GM12891 (cell line): Measurements from ENCODE around the gene CTNNA2.

Source experiments
- DNase-seq: peaks from one replicate; pipeline ENCODE4 v3.0.0; 2011; ENCODE audit warnings: low spot score; ENCODE audit not compliant: insufficient read length
- FAIRE-seq: peaks from 2 replicates; lab custom pipeline; 2011; peaks lifted over from hg19 to GRCh38; lab: Jason Lieb, UNC
- PAX5 ChIP-seq: IDR thresholded peaks from 2 replicates; pipeline ENCODE4 v1.6.1; 2011; ENCODE audit warnings: low read length, moderate library complexity, mild to moderate bottlenecking; ENCODE audit not compliant: insufficient read depth, severe bottlenecking
- POLR2A ChIP-seq: IDR thresholded peaks from 2 replicates; pipeline ENCODE4 v1.6.1; 2011; ENCODE audit warnings: low read depth, low read length, control low read depth
- POLR2AphosphoS5 ChIP-seq: IDR thresholded peaks from 2 replicates; pipeline ENCODE4 v1.6.1; 2011; ENCODE audit warnings: low read depth, low read length, control low read depth
- POU2F2 ChIP-seq: IDR thresholded peaks from 2 replicates; pipeline ENCODE4 v1.6.1; 2011; ENCODE audit warnings: low read depth, mild to moderate bottlenecking, control low read depth, low read length, moderate library complexity
- SPI1 ChIP-seq: IDR thresholded peaks from 2 replicates; pipeline ENCODE4 v1.6.1; 2011; ENCODE audit warnings: low read depth, low read length, control low read depth
- TAF1 ChIP-seq: IDR thresholded peaks from 2 replicates; pipeline ENCODE4 v1.6.1; 2011; ENCODE audit warnings: low read depth, low read length, control low read depth

Gene CTNNA2

DNA sequence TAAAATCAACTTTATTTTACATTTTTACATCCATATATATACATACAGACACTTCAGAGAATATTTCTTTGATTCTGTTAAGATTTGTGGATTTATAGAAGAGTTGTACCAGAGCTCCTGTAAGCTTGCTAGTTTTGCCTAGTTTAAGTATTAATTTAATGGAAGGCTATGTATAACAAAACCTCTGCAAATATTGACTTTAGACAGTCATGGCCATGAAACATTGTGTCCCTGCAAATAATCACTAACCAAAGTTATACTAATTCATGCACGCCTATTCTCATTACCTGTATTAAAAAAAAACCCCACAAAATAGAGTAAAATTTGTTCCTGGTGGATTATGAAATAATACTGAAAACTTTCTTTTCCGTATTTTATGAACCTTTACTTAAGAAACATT is 379.3 kb downstream of the CTNNA2 start:
- DNase-seq (no peak), FAIRE-seq (no peak)
- no peak for TF ChIP-seq TAF1
- no peak for TF ChIP-seq PAX5
- TF ChIP-seq SPI1 = no peak
- TF ChIP-seq POLR2A = no peak
- TF ChIP-seq POLR2AphosphoS5 = no peak
- TF ChIP-seq POU2F2 = no peak

DNA sequence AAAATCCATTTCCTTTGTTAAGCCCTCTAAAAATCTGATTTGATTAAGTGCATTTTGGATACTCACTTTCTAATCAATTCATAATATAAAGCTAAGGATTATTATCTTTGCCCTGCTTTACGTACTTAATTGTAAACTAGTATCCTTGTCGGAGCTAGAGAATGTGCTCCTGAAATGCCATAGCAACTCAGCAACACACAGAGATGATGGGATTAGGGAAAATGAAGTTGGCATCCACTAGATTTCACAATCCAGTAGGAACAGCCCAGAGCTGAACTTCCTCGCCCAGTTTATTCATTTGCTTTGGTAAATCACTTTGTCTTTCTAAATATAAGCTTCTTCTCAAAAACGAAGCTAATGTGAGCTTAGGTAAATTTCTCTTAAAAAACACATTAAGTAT is 386.3 kb downstream of the CTNNA2 start:
- FAIRE-seq (no peak), DNase-seq (no peak)
- TF ChIP-seq POLR2A (no peak), POU2F2 (no peak), PAX5 (no peak), SPI1 (no peak), POLR2AphosphoS5 (no peak), TAF1 (no peak)

- TF ChIP-seq PAX5 (no peak), POLR2A (no peak), POLR2AphosphoS5 (no peak), TAF1 (no peak), POU2F2 (no peak), SPI1 (no peak)
- DNase-seq = no peak
- no peak for FAIRE-seq
Observed at GRCh38 chr2:79901161-79901560, 388.3 kb downstream of the CTNNA2 start.

GRCh38 chr2:79903222-79904000 is 390.6 kb downstream of the CTNNA2 start:
- DNase-seq (no peak), FAIRE-seq (no peak)
- TF ChIP-seq TAF1 (no peak), POU2F2 (no peak), POLR2A (no peak), POLR2AphosphoS5 (no peak), SPI1 (no peak), PAX5 (no peak)

DNA sequence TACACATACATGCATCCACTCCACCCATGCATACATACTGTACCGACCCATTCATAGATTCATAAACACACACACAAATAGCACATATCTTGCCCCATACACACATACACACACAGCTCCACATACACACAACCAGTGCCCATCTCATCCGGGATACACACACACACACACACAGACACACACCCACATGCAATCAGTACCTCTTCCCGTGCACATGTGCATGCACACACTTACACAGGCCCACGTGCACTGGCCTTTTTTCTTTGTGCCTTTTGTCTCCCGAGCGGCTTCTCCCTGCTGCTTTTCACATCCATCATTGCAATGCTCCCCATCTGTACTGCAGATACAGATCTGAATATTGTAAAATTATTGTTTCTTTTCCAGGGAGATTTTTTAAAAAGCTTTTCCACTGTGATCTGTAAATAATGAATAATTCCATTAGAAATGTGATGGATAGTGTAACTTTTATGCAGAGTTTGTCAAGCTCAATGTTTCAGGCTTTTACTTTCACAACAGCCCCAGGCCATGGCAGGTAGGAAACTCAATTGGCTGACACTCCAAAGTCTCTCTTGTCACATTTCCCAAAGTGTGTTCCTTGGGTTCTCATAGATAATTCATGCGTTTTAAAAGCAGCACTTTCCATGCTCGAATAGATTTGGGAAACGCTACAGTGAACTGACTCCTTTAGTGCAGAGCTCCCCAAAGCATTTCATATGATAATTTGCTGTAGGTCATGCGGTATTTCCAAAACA is 393.5 kb downstream of the CTNNA2 start:
- FAIRE-seq = no peak
- no peak for TF ChIP-seq POLR2AphosphoS5
- TF ChIP-seq POU2F2 = no peak
- no peak for DNase-seq

GRCh38 chr2:79909521-79909920 is 396.7 kb downstream of the CTNNA2 start:
- DNase-seq (no peak), FAIRE-seq (no peak)
- TF ChIP-seq TAF1 (no peak), SPI1 (no peak), POLR2AphosphoS5 (no peak), POU2F2 (no peak), PAX5 (no peak), POLR2A (no peak)

- no peak for TF ChIP-seq TAF1
- no peak for TF ChIP-seq POLR2AphosphoS5
- no peak for TF ChIP-seq POU2F2
- TF ChIP-seq SPI1 = no peak
- TF ChIP-seq POLR2A = no peak
- no peak for TF ChIP-seq PAX5
- DNase-seq (no peak), FAIRE-seq (no peak)
Observed at GRCh38 chr2:79910643-79911042, 397.8 kb downstream of the CTNNA2 start.

DNA sequence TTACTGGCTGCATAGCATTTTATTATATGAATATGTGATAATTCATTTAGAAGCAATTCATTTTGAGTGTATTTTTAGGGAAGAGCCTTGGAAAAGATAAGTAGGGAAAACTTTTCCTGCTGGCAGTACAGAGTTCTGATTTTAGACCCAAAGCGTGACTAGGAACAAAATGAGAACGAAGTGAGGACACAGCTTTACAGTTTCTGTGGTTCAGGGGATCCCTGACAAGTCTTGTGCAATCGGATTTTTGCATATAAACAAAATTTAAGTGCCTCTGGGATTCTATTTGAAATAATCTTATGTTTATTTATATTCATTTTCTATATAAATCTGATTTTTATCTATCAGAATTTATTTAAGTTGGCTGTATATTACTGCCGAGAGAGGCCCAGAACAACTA is 402.6 kb downstream of the CTNNA2 start:
- TF ChIP-seq POLR2AphosphoS5 (no peak), SPI1 (no peak), PAX5 (no peak), TAF1 (no peak), POU2F2 (no peak), POLR2A (no peak)
- no peak for FAIRE-seq
- no peak for DNase-seq

DNA sequence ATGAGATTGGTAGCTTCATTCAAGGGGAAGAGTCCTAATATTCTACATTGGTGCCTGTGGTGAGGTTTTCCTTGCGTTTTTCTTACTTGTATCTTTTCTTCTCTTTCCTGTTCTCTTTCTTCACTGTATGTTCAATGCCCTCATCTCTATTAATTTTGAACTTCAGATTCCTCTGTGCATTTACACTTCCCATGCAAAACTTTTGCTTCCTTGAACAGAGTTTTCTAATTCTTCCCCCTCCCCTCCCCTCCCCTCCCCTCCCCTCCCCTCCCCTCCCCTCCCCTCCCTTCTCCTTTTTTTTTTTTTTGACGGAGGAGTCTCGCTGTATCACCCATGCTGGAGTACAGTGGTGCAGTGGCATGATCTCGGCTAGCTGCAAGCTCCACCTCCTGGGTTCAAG is 403.4 kb downstream of the CTNNA2 start:
- TF ChIP-seq PAX5 (no peak), POLR2AphosphoS5 (no peak), TAF1 (no peak), POLR2A (no peak), SPI1 (no peak), POU2F2 (no peak)
- FAIRE-seq = no peak
- DNase-seq = no peak
